ENCODE measurements around the gene CCNY.

CCNY gene

GRCh38 chr10:35585903-35586535 is 249.7 kb downstream of the CCNY start:
- DNase-seq (ENCODE audit: low spot score): no peak

GRCh38 chr10:35588836-35589235 is 252.5 kb downstream of the CCNY start:
- no peak for DNase-seq (ENCODE audit: low spot score)

GRCh38 chr10:35592441-35592840 is 256.1 kb downstream of the CCNY start:
- no peak for DNase-seq (ENCODE audit: low spot score)

GRCh38 chr10:35594115-35595079 is 258.1 kb downstream of the CCNY start:
- DNase-seq (ENCODE audit: low spot score): no peak

GRCh38 chr10:35595106-35595505 is 258.8 kb downstream of the CCNY start:
- no peak for DNase-seq (ENCODE audit: low spot score)

- no peak for DNase-seq (ENCODE audit: low spot score)
Measured at GRCh38 chr10:35598379-35598778, 262.1 kb downstream of the CCNY start.

- no peak for DNase-seq (ENCODE audit: low spot score)
Measured at GRCh38 chr10:35600193-35600592, 263.9 kb downstream of the CCNY start.

GRCh38 chr10:35605191-35605590 is 268.9 kb downstream of the CCNY start, which contains the start of gene GJD4:
TSS of gene GJD4 (plus strand) at chr10:35605341. CDS start at chr10:35605568, 227 bp downstream.
- no peak for DNase-seq (ENCODE audit: low spot score)

- DNase-seq (ENCODE audit: low spot score): peak; percentile 8
Measured at GRCh38 chr10:35606430-35606829, 270.1 kb downstream of the CCNY start.

- no peak for DNase-seq (ENCODE audit: low spot score)
Measured at GRCh38 chr10:35607475-35608327, 271.4 kb downstream of the CCNY start.

- DNase-seq (ENCODE audit: low spot score): no peak
Measured at GRCh38 chr10:35608328-35608672, 272.0 kb downstream of the CCNY start.

GRCh38 chr10:35611750-35612149 is 275.4 kb downstream of the CCNY start:
- DNase-seq (ENCODE audit: low spot score): no peak

GRCh38 chr10:35612385-35613106 is 276.2 kb downstream of the CCNY start:
- no peak for DNase-seq (ENCODE audit: low spot score)

- DNase-seq (ENCODE audit: low spot score): no peak
Measured at GRCh38 chr10:35613107-35613440, 276.8 kb downstream of the CCNY start.

GRCh38 chr10:35613597-35614226 is 277.4 kb downstream of the CCNY start:
- DNase-seq (ENCODE audit: low spot score): no peak

GRCh38 chr10:35614312-35614711 is 278.0 kb downstream of the CCNY start:
- DNase-seq (ENCODE audit: low spot score): no peak
